Measurements from ENCODE around the gene PHF10.

The PHF10 gene

DNA sequence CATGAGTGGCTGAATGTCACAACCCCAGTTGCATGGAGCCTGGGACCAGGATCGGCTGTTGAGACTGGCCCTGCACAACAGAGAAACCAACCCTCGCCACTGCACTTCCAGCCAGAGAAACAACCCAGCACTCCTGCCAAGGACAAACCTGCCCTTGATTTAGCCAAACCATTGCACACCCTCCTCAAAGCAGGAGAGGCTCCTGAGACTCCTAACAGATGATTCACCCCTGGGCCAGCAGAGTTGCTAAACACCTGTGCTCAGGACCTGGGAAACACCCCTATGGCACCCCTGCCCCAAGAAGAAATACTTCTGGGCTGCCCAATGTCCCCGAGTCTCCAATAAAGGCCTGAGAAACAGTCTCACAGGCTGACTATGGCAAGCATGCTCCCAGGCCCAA is 40.2 kb downstream of the PHF10 start:
- Histone ChIP-seq H3K79me1 (ENCODE audit: low read depth, low read length) (no peaks in the 10 kb centered on the region), H3K4me3 (ENCODE audit: low read length in 2 of 2) (no peak overlapping the region), H3K4me1 (ENCODE audit: control insufficient read depth in 2 of 2, insufficient read depth in 1 of 2, low read depth in 1 of 2, low read length in 2 of 2) (no peaks in the 10 kb centered on the region), H4K91ac (ENCODE audit: low read depth, low read length, poor library complexity) (no peak overlapping the region), H2BK5ac (ENCODE audit: low read length) (no peak overlapping the region), H3K4me2 (ENCODE audit: insufficient read depth, low read length, poor library complexity, severe bottlenecking) (no peak overlapping the region), H3K9ac (ENCODE audit: low read depth, low read length, poor library complexity) (no peak overlapping the region), H2AFZ (ENCODE audit: low read length) (no peak overlapping the region), H4K8ac (ENCODE audit: low read depth, low read length) (no peak overlapping the region), H3K36me3 (replicated peaks in 1 of 2; ENCODE audit: control insufficient read depth in 2 of 2, insufficient read depth in 2 of 2, low read length in 2 of 2) (peaks cover 23 to 85% of the 10 kb centered on the region in 2 donors), H2AK5ac (ENCODE audit: low read depth, low read length) (no peak overlapping the region), H3K23ac (ENCODE audit: low read depth, low read length, poor library complexity) (no peak overlapping the region), H2BK120ac (ENCODE audit: low read depth, low read length) (no peak overlapping the region), H3K14ac (ENCODE audit: low read length) (no peak overlapping the region), H3K27me3 (ENCODE audit: control insufficient read depth in 3 of 3, insufficient read depth in 3 of 3, low read depth in 1 of 3, low read length in 3 of 3) (peaks cover 0 to 2% (median 0%) of the 10 kb centered on the region in 3 experiments), H3K4ac (ENCODE audit: low read length) (no peak overlapping the region), H2BK15ac (ENCODE audit: low read length) (no peak overlapping the region), H3K9me3 (replicated peaks in 1 of 2; ENCODE audit: control insufficient read depth in 2 of 2, insufficient read depth in 1 of 2, low read depth in 1 of 2, low read length in 2 of 2) (peaks cover 7 to 47% of the 10 kb centered on the region in 2 donors), H3K18ac (ENCODE audit: low read length) (no peak overlapping the region), H3K27ac (replicated peaks; ENCODE audit: low read length) (no peak overlapping the region), H2BK12ac (ENCODE audit: low read length) (no peak overlapping the region)
- no peak for DNase-seq (ENCODE audit: low spot score)
- WGBS, 2 donors (ENCODE audit: extremely low coverage in 2 of 2, insufficient read length in 2 of 2, insufficient replicate concordance in 1 of 2), result no CpG with 5 or more reads among the region's 3 CpGs

DNA sequence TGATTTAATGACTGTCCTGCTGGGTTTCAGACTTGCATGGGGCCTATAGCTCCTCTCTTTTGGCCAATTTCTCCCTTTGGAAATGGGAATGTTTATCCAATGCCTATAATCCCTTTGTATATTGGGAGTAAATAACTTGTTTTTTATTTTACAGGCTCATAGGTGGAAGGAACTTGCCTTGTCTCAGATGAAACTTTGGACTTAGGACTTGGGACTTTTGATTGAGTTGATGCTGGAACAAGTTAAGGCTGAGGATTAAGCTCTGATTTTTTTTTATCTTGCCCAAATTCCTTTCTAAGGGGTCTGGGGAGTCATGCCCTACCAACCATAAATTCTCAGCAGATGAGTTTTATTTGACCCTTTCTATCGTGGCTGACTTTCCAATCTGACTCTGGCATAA is 46.0 kb downstream of the PHF10 start:
- Histone ChIP-seq H3K4me2 (ENCODE audit: insufficient read depth, low read length, poor library complexity, severe bottlenecking) (no peak overlapping the region), H3K14ac (ENCODE audit: low read length) (no peak overlapping the region), H3K4ac (ENCODE audit: low read length) (no peak overlapping the region), H2AK5ac (ENCODE audit: low read depth, low read length) (no peak overlapping the region), H3K79me1 (ENCODE audit: low read depth, low read length) (no peaks in the 10 kb centered on the region), H3K18ac (ENCODE audit: low read length) (no peak overlapping the region), H3K9me3 (replicated peaks in 1 of 2; ENCODE audit: control insufficient read depth in 2 of 2, insufficient read depth in 1 of 2, low read depth in 1 of 2, low read length in 2 of 2) (peaks cover 2 to 5% of the 10 kb centered on the region in 2 donors), H2AFZ (ENCODE audit: low read length) (no peak overlapping the region), H3K4me3 (ENCODE audit: low read length in 2 of 2) (no peak overlapping the region), H2BK120ac (ENCODE audit: low read depth, low read length) (no peak overlapping the region), H3K23ac (ENCODE audit: low read depth, low read length, poor library complexity) (no peak overlapping the region), H4K91ac (ENCODE audit: low read depth, low read length, poor library complexity) (no peak overlapping the region), H4K8ac (ENCODE audit: low read depth, low read length) (no peak overlapping the region), H3K27me3 (ENCODE audit: control insufficient read depth in 3 of 3, insufficient read depth in 3 of 3, low read depth in 1 of 3, low read length in 3 of 3) (no peaks in the 10 kb centered on the region), H3K36me3 (replicated peaks in 1 of 2; ENCODE audit: control insufficient read depth in 2 of 2, insufficient read depth in 2 of 2, low read length in 2 of 2) (peaks cover 16 to 72% of the 10 kb centered on the region in 2 donors), H2BK5ac (ENCODE audit: low read length) (no peak overlapping the region), H3K4me1 (ENCODE audit: control insufficient read depth in 2 of 2, insufficient read depth in 1 of 2, low read depth in 1 of 2, low read length in 2 of 2) (peaks cover 0 to 1% of the 10 kb centered on the region in 2 donors), H2BK15ac (ENCODE audit: low read length) (no peak overlapping the region), H3K27ac (replicated peaks; ENCODE audit: low read length) (no peak overlapping the region), H3K9ac (ENCODE audit: low read depth, low read length, poor library complexity) (no peak overlapping the region), H2BK12ac (ENCODE audit: low read length) (no peak overlapping the region)
- no CpG with 5 or more reads among the region's 1 CpG for WGBS, 2 donors (ENCODE audit: extremely low coverage in 2 of 2, insufficient read length in 2 of 2, insufficient replicate concordance in 1 of 2)
- no peak for DNase-seq (ENCODE audit: low spot score)

DNA sequence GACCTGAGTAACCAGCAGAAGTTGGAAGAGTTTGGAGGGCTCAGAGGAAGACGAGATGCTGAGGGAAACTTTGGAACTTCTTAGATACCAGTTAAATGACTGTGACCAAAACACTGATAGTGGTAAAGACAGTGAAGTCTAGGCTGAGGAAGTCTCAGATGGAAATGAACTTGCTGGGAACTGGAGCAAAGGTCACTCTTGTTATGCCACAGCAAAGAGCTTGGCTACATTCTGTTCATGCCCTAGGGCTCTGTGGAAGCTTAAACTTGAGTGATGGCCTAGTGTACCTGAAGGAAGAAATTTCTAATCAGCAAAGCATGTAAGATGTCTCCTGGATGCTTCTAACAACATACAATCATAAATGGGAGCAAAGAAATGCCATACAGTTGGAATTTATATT is 47.2 kb downstream of the PHF10 start:
- Histone ChIP-seq H2AFZ (ENCODE audit: low read length) (no peak overlapping the region), H2BK12ac (ENCODE audit: low read length) (no peak overlapping the region), H3K9ac (ENCODE audit: low read depth, low read length, poor library complexity) (no peak overlapping the region), H4K91ac (ENCODE audit: low read depth, low read length, poor library complexity) (no peak overlapping the region), H2BK120ac (ENCODE audit: low read depth, low read length) (no peak overlapping the region), H3K79me1 (ENCODE audit: low read depth, low read length) (no peaks in the 10 kb centered on the region), H3K9me3 (replicated peaks in 1 of 2; ENCODE audit: control insufficient read depth in 2 of 2, insufficient read depth in 1 of 2, low read depth in 1 of 2, low read length in 2 of 2) (peaks cover 2 to 5% of the 10 kb centered on the region in 2 donors), H3K27ac (replicated peaks; ENCODE audit: low read length) (no peak overlapping the region), H3K4me3 (ENCODE audit: low read length in 2 of 2) (no peak overlapping the region), H3K14ac (ENCODE audit: low read length) (no peak overlapping the region), H3K4ac (ENCODE audit: low read length) (no peak overlapping the region), H2BK5ac (ENCODE audit: low read length) (no peak overlapping the region), H3K27me3 (ENCODE audit: control insufficient read depth in 3 of 3, insufficient read depth in 3 of 3, low read depth in 1 of 3, low read length in 3 of 3) (no peaks in the 10 kb centered on the region), H2BK15ac (ENCODE audit: low read length) (no peak overlapping the region), H2AK5ac (ENCODE audit: low read depth, low read length) (no peak overlapping the region), H3K18ac (ENCODE audit: low read length) (no peak overlapping the region), H3K36me3 (replicated peaks in 1 of 2; ENCODE audit: control insufficient read depth in 2 of 2, insufficient read depth in 2 of 2, low read length in 2 of 2) (peaks cover 14 to 78% of the 10 kb centered on the region in 2 donors), H3K23ac (ENCODE audit: low read depth, low read length, poor library complexity) (no peak overlapping the region), H3K4me2 (ENCODE audit: insufficient read depth, low read length, poor library complexity, severe bottlenecking) (no peak overlapping the region), H4K8ac (ENCODE audit: low read depth, low read length) (no peak overlapping the region), H3K4me1 (ENCODE audit: control insufficient read depth in 2 of 2, insufficient read depth in 1 of 2, low read depth in 1 of 2, low read length in 2 of 2) (peaks cover 0 to 1% of the 10 kb centered on the region in 2 donors)
- WGBS, 2 donors (ENCODE audit: extremely low coverage in 2 of 2, insufficient read length in 2 of 2, insufficient replicate concordance in 1 of 2), result no CpG with 5 or more reads among the region's 1 CpG
- no peak for DNase-seq (ENCODE audit: low spot score)

DNA sequence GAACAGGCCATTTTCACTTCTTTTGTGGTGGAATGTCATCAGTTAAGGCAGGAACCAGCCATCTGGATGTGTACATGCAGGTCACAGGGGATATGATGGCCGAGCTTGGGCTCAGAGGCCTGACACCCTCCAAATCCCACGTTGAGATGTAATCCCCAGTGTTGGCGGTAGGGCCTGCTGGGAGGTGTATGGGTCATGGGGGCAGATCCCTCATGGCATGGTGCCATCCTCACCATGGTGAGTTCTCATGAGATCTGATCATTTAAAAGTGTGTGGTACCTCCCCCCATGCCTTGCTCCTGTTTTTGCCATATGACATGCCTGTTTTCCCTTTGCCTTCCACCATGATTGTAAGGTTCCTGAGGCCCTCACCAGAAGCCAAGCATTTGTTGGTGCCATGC is 49.3 kb downstream of the PHF10 start:
- Histone ChIP-seq H3K4me2 (ENCODE audit: insufficient read depth, low read length, poor library complexity, severe bottlenecking) (no peak overlapping the region), H2BK5ac (ENCODE audit: low read length) (no peak overlapping the region), H3K4ac (ENCODE audit: low read length) (no peak overlapping the region), H2BK120ac (ENCODE audit: low read depth, low read length) (no peak overlapping the region), H3K27ac (replicated peaks; ENCODE audit: low read length) (no peak overlapping the region), H2AK5ac (ENCODE audit: low read depth, low read length) (no peak overlapping the region), H2AFZ (ENCODE audit: low read length) (no peak overlapping the region), H3K79me1 (ENCODE audit: low read depth, low read length) (peaks cover 3% of the 10 kb centered on the region), H3K27me3 (ENCODE audit: control insufficient read depth in 3 of 3, insufficient read depth in 3 of 3, low read depth in 1 of 3, low read length in 3 of 3) (no peaks in the 10 kb centered on the region), H2BK15ac (ENCODE audit: low read length) (no peak overlapping the region), H2BK12ac (ENCODE audit: low read length) (no peak overlapping the region), H3K14ac (ENCODE audit: low read length) (no peak overlapping the region), H4K8ac (ENCODE audit: low read depth, low read length) (no peak overlapping the region), H3K4me3 (ENCODE audit: low read length in 2 of 2) (no peak overlapping the region), H3K23ac (ENCODE audit: low read depth, low read length, poor library complexity) (no peak overlapping the region), H3K4me1 (ENCODE audit: control insufficient read depth in 2 of 2, insufficient read depth in 1 of 2, low read depth in 1 of 2, low read length in 2 of 2) (peaks cover 1 to 8% of the 10 kb centered on the region in 2 donors), H3K9ac (ENCODE audit: low read depth, low read length, poor library complexity) (no peak overlapping the region), H3K18ac (ENCODE audit: low read length) (no peak overlapping the region), H3K36me3 (replicated peaks in 1 of 2; ENCODE audit: control insufficient read depth in 2 of 2, insufficient read depth in 2 of 2, low read length in 2 of 2) (peaks cover 19 to 80% of the 10 kb centered on the region in 2 donors), H4K91ac (ENCODE audit: low read depth, low read length, poor library complexity) (no peak overlapping the region), H3K9me3 (replicated peaks in 1 of 2; ENCODE audit: control insufficient read depth in 2 of 2, insufficient read depth in 1 of 2, low read depth in 1 of 2, low read length in 2 of 2) (no peaks in the 10 kb centered on the region)
- DNase-seq (ENCODE audit: low spot score), result no peak
- no CpG with 5 or more reads among the region's 3 CpGs for WGBS, 2 donors (ENCODE audit: extremely low coverage in 2 of 2, insufficient read length in 2 of 2, insufficient replicate concordance in 1 of 2)
